SK-N-SH treated with all-trans-retinoic acid at 6 μM for 48 hours (cell line): ENCODE data around the gene RHOT2.
"Not testable (repeated sequence)": the region's sequence is repeated elsewhere in the genome, so short reads cannot be mapped to it uniquely, and the experiment has no call there.

Experiments used
- ARNTL ChIP-seq: fragments of 450-650 bp; formaldehyde crosslinking; IDR thresholded peaks from 2 replicates; pipeline ENCODE4 v1.5.0; 2020; ENCODE audit warnings: low read depth, mild to moderate bottlenecking, moderate library complexity, borderline replicate concordance
- GLIS3 ChIP-seq: fragments of 250-450 bp; sonication (Bioruptor Pico); IDR thresholded peaks from 2 replicates; pipeline ENCODE4 v1.5.0; 2020; ENCODE audit warnings: mild to moderate bottlenecking, moderate library complexity
- RARB ChIP-seq: fragments of 250-450 bp; sonication (Bioruptor Pico); IDR thresholded peaks from 2 replicates; pipeline ENCODE4 v1.8.0; 2021; ENCODE audit warnings: mild to moderate bottlenecking, moderate library complexity
- SNAI2 ChIP-seq: fragments of 250-450 bp; sonication (Bioruptor Pico); IDR thresholded peaks from 2 replicates; pipeline ENCODE4 v1.5.0; 2020; ENCODE audit warnings: mild to moderate bottlenecking, moderate library complexity
- TOX ChIP-seq: fragments of 250-450 bp; sonication (Bioruptor Pico); IDR thresholded peaks from 2 replicates; pipeline ENCODE4 v1.8.0; 2021; ENCODE audit warnings: mild to moderate bottlenecking, moderate library complexity, borderline replicate concordance
- ZFP3 ChIP-seq: fragments of 250-450 bp; sonication (Bioruptor Pico); IDR thresholded peaks from 2 replicates; pipeline ENCODE4 v1.5.0; 2020; ENCODE audit warnings: mild to moderate bottlenecking, moderate library complexity
- ZFP30 ChIP-seq: fragments of 450-650 bp; formaldehyde crosslinking; IDR thresholded peaks from 2 replicates; pipeline ENCODE4 v1.5.0; 2022; ENCODE audit warnings: mild to moderate bottlenecking, moderate library complexity
- ZNF565 ChIP-seq: fragments of 450-650 bp; formaldehyde crosslinking; conservative IDR thresholded peaks from 2 replicates; pipeline ENCODE4 v1.5.0; 2020; ENCODE audit warnings: low read depth, mild to moderate bottlenecking, moderate library complexity
- ZNF70 ChIP-seq: fragments of 450-650 bp; formaldehyde crosslinking; IDR thresholded peaks from 2 replicates; pipeline ENCODE4 v1.5.0; 2020; ENCODE audit warnings: mild to moderate bottlenecking, moderate library complexity
- TF ChIP-seq, protein P1 (sequence below): fragments of 250-450 bp; sonication (Bioruptor Pico); IDR thresholded peaks from 2 replicates; pipeline ENCODE4 v1.8.0; 2020; ENCODE audit warnings: mild to moderate bottlenecking, moderate library complexity, borderline replicate concordance

DNA sequence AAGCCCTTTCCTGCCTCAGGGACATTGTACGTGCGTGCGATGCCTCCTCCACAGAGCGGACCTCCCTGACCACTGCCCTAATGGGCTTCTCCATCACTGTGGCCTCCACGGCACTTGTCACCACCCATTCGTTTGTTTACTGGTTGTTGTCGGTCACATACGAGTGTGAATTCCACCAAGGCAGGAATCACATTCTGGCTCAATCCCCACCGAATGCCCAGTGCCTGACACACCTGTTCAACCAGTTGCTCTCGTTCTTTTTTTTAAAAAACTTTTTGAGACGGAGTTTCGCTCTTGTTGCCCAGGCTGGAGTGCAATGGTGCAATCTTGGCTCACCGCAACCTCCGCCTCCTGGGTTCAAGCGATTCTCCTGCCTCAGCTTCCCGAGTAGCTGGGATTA, 23.3 kb downstream of the RHOT2 start:
- TF ChIP-seq TOX (CRISPR knock-in tag); ZFP3; RARB; ZFP30 (CRISPR knock-in tag); GLIS3 (CRISPR knock-in tag); ARNTL (CRISPR knock-in tag); SNAI2; ZNF70 (CRISPR knock-in tag); ZNF565 (CRISPR knock-in tag): not testable (repeated sequence)
- TF ChIP-seq, protein P1, sequence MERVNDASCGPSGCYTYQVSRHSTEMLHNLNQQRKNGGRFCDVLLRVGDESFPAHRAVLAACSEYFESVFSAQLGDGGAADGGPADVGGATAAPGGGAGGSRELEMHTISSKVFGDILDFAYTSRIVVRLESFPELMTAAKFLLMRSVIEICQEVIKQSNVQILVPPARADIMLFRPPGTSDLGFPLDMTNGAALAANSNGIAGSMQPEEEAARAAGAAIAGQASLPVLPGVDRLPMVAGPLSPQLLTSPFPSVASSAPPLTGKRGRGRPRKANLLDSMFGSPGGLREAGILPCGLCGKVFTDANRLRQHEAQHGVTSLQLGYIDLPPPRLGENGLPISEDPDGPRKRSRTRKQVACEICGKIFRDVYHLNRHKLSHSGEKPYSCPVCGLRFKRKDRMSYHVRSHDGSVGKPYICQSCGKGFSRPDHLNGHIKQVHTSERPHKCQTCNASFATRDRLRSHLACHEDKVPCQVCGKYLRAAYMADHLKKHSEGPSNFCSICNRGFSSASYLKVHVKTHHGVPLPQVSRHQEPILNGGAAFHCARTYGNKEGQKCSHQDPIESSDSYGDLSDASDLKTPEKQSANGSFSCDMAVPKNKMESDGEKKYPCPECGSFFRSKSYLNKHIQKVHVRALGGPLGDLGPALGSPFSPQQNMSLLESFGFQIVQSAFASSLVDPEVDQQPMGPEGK (CRISPR knock-in tag): not testable (repeated sequence)
